Activated gamma-delta T cell treated with Interleukin-2 at 50 U/mL for 16 hours (primary cell): ENCODE measurements around the gene NELFCD.
"Not testable (repeated sequence)": the region's sequence is repeated elsewhere in the genome, so short reads cannot be mapped to it uniquely, and the experiment has no call there.

Experiments used
- DNase-seq: peaks from one replicate; pipeline ENCODE4 v3.0.0-alpha.2; 2020

Gene NELFCD

DNA sequence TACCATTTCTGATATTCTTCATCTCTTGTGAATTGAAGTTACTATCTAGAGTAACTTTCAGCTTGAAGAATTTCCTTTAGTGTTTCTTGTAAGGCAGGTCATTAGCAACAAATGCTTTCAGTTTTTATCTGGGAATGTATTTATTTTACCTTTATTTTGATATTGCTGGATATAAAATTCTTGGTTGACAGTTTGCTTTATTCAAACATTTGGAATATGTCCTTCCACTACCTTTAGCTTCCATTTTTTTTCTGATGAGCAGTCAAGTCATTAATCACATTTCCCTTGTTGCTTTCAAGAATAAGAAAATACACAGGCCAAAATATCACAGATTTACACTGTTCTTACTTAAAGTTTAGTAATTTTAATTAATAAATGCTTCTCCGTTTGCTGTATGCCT lies 5.7 kb upstream of the NELFCD start:
- DNase-seq, result no peak

DNA sequence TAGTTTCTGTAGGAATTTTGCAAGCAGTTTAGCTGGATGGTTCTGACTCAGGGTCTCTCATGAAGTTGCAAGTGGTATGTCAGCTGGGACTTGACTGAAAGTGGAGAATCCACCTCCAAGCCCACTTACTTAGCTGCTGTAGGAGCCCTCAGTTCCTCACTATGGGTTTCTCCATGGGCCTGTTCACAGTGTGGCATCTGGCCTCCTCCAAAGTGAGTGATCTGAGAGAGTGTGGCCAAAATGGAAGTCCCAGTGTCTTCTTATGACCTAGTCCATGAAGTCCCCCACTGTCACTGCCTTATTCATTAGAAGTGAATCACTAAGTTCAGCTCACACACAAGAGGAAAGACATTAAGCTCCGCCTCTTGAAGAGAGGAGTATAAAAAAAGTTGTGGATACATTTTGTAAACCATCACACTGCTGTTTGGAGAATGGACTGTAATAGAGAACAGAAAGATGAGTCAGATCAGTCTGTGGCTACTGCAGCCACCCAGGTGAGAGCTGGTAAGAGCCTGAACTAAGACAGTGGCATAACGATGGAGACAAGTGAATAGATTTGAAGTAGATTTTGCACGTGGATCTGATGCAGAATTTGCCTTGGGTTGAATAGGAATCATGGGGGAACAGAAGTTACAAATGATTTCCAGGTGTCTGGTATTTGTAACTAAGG lies 4.9 kb upstream of the NELFCD start:
- no peak for DNase-seq

GRCh38 chr20:58978351-58979190 lies 2.5 kb upstream of the NELFCD start:
- DNase-seq, result no peak

- no peak for DNase-seq
These were observed 740 bp downstream of the NELFCD start for GRCh38 chr20:58981628-58982364.

- DNase-seq, result no peak
These were observed 1.5 kb downstream of the NELFCD start for GRCh38 chr20:58982406-58983114.

DNA sequence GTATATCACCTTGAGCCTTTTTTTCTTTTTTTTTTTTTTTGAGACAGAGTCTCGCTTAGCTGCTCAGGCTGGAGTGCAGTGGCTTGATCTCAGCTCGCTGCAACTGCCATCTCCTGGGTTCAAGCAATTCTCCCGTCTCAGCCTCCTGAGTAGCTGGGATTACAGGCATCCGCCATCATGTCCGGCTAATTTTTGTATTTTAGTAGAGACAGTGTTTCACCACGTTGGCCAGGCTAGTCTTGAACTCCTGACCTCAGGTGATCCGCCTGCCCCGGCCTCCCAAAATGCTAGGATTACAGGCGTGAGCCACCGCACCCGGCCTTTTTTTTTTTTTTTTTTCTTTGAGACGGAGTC lies 2.0 kb downstream of the NELFCD start:
- not testable (repeated sequence) for DNase-seq

- DNase-seq, result no peak
These were observed 3.6 kb downstream of the NELFCD start for GRCh38 chr20:58984691-58985090.

DNA sequence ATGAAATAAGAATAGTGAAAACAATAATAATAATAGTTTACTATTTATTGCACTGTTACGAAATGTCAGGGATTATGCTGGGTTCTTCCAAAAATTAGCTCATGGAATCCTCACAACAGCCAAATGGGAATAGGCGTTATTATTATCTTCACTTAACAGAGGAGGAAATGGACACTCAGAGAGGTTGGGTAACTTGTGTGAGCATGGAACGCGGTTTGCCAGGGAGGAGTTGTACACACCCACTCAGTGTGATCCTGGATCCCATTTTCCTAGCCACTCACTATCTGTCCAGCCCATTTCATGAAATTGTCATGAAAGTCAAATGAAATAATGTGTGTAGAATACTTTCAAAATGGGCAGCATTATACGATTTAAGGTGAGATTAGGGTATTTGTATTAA lies 4.6 kb downstream of the NELFCD start:
- no peak for DNase-seq

GRCh38 chr20:58986286-58986967 lies 5.4 kb downstream of the NELFCD start:
- DNase-seq, result no peak

DNA sequence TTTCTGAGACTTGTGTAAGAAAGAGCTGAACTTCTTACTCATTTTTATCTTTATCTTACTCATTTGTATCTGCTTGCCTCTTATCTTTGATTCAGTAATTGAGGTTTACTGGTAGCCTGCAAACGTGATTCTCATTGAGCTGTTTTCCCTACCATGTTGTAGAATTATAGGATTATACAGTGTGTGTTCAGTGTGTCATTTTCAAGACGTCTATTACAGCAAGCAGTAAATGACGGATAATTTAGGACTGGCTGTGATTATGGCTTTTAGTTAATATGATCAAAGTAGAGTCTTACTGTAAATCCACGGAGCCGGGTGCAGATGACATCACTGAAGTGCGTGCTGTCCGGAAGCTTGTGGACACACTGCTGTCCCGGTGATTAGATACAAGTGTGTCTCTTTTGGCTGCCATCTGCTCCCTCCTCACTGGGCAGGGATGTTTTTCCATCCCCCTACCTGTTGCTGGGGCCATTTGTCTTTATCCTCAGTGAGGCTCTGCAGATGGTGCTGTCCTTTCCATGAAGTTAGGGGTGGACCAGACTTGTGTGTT lies 6.0 kb downstream of the NELFCD start:
- no peak for DNase-seq

DNA sequence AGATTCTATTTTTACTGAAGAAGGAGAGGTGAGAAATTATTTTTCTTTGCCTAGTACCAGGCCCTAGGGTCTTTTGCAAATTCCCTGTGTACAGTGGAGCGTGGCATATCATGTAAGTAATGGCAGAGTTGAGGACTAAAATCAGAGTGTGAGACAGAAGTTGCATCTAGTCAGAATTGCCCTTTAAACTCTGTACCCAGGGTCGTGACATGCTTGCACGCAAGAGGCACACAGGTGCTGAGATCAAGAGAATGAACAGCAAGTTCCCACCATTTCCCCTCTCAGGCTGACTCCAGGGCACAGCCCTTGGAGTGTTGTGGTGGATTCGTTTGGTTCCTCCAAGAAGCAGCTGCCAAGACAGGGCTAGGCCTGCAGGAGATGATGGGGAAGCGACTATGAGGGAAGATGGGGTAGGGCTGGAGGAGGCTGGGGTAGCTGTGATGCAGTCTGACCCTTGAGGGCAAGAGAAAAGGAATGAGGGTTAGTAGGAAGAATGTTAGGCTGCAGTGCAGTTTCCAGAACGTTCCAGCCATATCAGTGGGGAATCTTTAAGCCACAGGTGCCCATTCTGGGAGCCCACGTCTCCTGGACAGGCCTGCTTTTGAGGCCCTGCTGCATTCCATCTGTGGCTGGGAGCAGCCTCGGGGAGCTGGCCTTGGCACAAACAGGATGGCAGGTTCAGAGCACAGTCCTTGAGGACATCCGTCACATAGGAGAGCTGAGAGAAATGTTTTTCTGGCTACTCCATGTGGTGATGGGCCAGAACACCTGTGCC lies 6.9 kb downstream of the NELFCD start:
- no peak for DNase-seq

DNA sequence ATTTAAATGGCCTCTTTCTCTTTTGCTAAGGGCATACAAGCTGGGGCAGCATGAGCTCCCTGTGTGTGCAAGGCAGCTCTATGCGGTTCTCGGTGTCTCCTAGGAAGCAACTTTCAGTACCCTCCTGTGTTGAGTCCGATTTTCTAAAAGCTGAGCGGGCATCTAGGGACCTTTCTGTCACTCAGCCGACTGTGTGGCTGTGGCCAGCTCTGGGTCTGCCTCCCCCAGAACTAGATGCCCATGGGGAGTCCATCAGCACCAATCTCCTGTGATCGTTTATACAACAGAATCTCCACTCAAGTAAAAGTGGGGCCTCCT lies 7.5 kb downstream of the NELFCD start:
- no peak for DNase-seq

DNA sequence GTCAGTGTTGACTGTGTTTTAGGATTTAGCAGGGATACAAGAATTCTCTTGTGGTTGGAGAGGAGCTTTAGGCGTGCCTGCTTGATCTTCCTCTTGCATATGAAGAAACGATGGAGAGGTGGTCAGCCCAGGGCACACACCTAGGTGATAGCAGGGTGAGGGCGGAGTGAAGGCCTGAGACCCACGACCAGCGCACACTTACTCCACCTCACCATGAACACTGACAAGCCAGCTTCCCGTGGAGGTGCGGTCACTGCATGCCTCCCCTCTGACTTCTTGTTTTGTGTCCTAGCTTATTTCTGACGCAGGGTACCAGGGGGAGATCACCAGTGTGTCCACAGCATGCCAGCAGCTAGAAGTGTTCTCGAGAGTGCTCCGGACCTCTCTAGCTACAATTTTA lies 8.1 kb downstream of the NELFCD start:
- no peak for DNase-seq

DNA sequence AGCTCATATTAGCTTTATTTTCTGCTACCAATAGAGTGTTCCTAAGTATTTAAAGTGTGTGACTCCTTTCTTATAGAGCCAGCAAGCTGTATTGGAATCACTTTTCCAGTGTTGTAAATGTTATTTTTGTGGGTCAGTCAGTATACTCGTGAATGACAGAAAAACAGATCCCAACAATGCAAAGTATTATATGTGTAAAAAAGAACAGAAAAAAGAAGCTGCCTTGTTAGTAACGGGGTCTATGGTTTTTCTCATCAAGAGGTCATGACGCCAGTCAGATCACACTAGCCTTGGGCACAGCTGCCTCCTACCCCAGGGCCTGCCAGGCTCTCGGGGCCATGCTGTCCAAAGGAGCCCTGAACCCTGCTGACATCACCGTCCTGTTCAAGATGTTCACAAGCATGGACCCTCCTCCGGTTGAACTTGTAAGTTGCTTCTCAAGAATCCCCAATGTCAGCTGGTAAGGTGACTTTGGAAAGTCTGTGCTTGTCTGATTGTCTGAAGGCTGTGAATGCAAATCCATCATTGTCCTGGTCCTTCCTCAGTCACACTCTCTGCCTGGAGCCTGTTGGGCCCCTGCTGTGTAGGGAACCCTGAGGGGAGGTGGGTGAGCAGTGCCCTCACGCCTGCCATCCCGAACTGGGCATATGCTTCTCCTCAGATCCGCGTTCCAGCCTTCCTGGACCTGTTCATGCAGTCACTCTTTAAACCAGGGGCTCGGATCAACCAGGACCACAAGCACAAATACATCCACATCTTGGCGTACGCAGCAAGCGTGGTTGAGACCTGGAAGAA lies 9.8 kb downstream of the NELFCD start:
- DNase-seq, result no peak

DNA sequence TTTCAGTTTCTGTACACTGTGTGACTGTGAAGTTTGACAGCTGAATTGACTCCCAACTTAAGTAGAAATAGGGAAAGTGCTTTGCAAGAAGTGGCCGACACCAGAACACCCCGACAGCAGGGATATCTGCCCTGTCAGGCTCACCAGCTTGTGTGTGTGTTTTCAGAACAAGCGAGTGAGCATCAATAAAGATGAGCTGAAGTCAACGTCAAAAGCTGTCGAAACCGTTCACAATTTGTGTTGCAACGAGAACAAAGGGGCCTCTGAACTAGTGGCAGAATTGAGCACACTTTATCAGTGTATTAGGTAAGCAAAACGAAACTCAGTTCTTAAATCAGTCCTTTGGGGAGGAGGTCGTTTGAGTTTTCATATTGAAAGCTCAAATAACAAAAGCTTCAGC lies 10.7 kb downstream of the NELFCD start:
- no peak for DNase-seq

GRCh38 chr20:58992911-58993310 lies 11.9 kb downstream of the NELFCD start:
- no peak for DNase-seq

- no peak for DNase-seq
These were observed 12.5 kb downstream of the NELFCD start for GRCh38 chr20:58993332-58994248.

- no peak for DNase-seq
These were observed 13.5 kb downstream of the NELFCD start for GRCh38 chr20:58994390-58995159.
